Astrocyte of the spinal cord (primary cell): ENCODE results near the gene LDLRAD4.
"Not testable (repeated sequence)": the region's sequence is repeated elsewhere in the genome, so short reads cannot be mapped to it uniquely, and the experiment has no call there.

Source experiments
- DNase-seq: peaks from one replicate; pipeline ENCODE4 v3.0.0; 2011; ENCODE audit warnings: low read depth, low spot score
- H3K4me3 ChIP-seq: 2 replicates; pipeline ENCODE4 v1.5.1; 2011; ENCODE audit warnings: low read depth, mild to moderate bottlenecking, low read length, moderate library complexity
- in situ Hi-C: cut with HindIII; loops from 2 replicates; pipeline ENCODE4 v1.10.0; 2017; ENCODE audit warnings: low sequenced_read_pairs
- TF ChIP-seq, protein P1 (sequence below): IDR thresholded peaks from 2 replicates; pipeline ENCODE4 v1.5.1; 2012; ENCODE audit warnings: low read depth, mild to moderate bottlenecking, low read length, inconsistent platforms

Gene LDLRAD4

GRCh38 chr18:13332874-13333273 lies 114.3 kb downstream of the LDLRAD4 start:
- TF ChIP-seq, protein P1, sequence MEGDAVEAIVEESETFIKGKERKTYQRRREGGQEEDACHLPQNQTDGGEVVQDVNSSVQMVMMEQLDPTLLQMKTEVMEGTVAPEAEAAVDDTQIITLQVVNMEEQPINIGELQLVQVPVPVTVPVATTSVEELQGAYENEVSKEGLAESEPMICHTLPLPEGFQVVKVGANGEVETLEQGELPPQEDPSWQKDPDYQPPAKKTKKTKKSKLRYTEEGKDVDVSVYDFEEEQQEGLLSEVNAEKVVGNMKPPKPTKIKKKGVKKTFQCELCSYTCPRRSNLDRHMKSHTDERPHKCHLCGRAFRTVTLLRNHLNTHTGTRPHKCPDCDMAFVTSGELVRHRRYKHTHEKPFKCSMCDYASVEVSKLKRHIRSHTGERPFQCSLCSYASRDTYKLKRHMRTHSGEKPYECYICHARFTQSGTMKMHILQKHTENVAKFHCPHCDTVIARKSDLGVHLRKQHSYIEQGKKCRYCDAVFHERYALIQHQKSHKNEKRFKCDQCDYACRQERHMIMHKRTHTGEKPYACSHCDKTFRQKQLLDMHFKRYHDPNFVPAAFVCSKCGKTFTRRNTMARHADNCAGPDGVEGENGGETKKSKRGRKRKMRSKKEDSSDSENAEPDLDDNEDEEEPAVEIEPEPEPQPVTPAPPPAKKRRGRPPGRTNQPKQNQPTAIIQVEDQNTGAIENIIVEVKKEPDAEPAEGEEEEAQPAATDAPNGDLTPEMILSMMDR, result no peak
- in situ Hi-C loops, result no loop called here
- no peak for DNase-seq
- no peak overlapping the region for H3K4me3 ChIP-seq

- DNase-seq, result no peak
- in situ Hi-C loops, result no loop called here
- TF ChIP-seq, protein P1, result no peak
- H3K4me3 ChIP-seq, result no peak overlapping the region
Measured at GRCh38 chr18:13335903-13336302, 117.3 kb downstream of the LDLRAD4 start.

DNA sequence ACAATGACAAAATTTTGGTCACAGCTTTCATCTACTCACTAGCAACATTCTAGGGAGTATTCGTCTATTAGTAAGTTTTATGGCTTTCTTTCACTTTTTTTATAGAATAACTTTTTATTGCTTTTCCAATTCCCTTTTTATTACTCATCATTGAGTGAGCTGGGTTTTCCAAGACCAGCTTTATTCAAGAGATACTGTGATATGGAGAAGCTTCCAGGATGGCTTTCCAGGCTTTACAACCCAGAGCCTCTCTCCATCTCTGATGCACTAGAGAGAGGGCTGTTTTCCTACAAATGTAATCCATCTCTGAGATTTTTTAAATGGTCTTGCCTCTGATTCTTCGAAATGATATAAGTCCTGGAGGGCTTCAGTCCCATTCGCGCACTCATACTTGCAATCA lies 118.3 kb downstream of the LDLRAD4 start:
- DNase-seq, result no peak
- TF ChIP-seq, protein P1, result no peak
- no peak overlapping the region for H3K4me3 ChIP-seq
- in situ Hi-C loops, result no loop called here

- TF ChIP-seq, protein P1, result no peak
- no peak for DNase-seq
- H3K4me3 ChIP-seq, result no peak overlapping the region
- in situ Hi-C loops, result no loop called here
Measured at GRCh38 chr18:13337369-13337768, 118.8 kb downstream of the LDLRAD4 start.

GRCh38 chr18:13338318-13338717 lies 119.8 kb downstream of the LDLRAD4 start:
- no peak overlapping the region for H3K4me3 ChIP-seq
- in situ Hi-C loops, result no loop called here
- no peak for DNase-seq
- TF ChIP-seq, protein P1, result no peak

GRCh38 chr18:13339653-13340052 lies 121.1 kb downstream of the LDLRAD4 start:
- in situ Hi-C loops, result no loop called here
- H3K4me3 ChIP-seq, result no peak overlapping the region
- TF ChIP-seq, protein P1, result no peak
- no peak for DNase-seq

GRCh38 chr18:13346449-13346848 lies 127.9 kb downstream of the LDLRAD4 start:
- DNase-seq, in situ Hi-C loops, H3K4me3 ChIP-seq: not testable (repeated sequence)
